Mesothelial cell of epicardium (in vitro differentiated cells): Measurements from ENCODE around the gene ZFHX2. TPM values are rescaled to one million over a fixed set of nuclear protein-coding genes. Genes with fewer than 3 reads are reported as not detected.

Experiments used
- DNase-seq, 2 experiments: peaks; one replicate each; pipeline ENCODE4 v3.0.0; 2021; ENCODE audit warnings: low spot score in 2 of 2; ENCODE audit not compliant: unreplicated experiment in 2 of 2
- H3K27ac Mint-ChIP-seq: 2 replicates; pipeline ENCODE4 v1.8.0; 2021; ENCODE audit warnings: mixed read lengths
- H3K27me3 Mint-ChIP-seq: 2 replicates; pipeline ENCODE4 v1.8.0; 2021; ENCODE audit warnings: low read depth, mixed read lengths
- H3K36me3 Mint-ChIP-seq: 2 replicates; pipeline ENCODE4 v1.8.0; 2021; ENCODE audit warnings: mixed read lengths
- H3K4me1 Mint-ChIP-seq: 2 replicates; pipeline ENCODE4 v1.8.0; 2021; ENCODE audit warnings: mixed read lengths
- H3K4me3 Mint-ChIP-seq: 2 replicates; pipeline ENCODE4 v1.8.0; 2021; ENCODE audit warnings: mild to moderate bottlenecking, moderate library complexity, mixed read lengths
- H3K9me3 Mint-ChIP-seq: 2 replicates; pipeline ENCODE4 v1.8.0; 2021; ENCODE audit warnings: mixed read lengths
- CTCF ChIP-seq: fragments of 200-600 bp; sonication (generic); IDR thresholded peaks from one replicate; pipeline ENCODE4 v1.5.0; 2021; ENCODE audit warnings: antibody characterized with exemption; ENCODE audit not compliant: unreplicated experiment
- total RNA-seq: library from RNA; stranded (reverse); gene quantifications from 3 replicates; pipeline ENCODE4 v1.2.1, GENCODE V29; 2021

The ZFHX2 gene
- total RNA-seq, 1 donor from 2014 or later = 13.7 TPM

- H3K27ac Mint-ChIP-seq = no peak overlapping the region
- no peaks in the 10 kb centered on the region for H3K27me3 Mint-ChIP-seq
- H3K4me3 Mint-ChIP-seq = no peak overlapping the region
- TF ChIP-seq CTCF = no peak
- H3K9me3 Mint-ChIP-seq = no peaks in the 10 kb centered on the region
- no peaks in the 10 kb centered on the region for H3K4me1 Mint-ChIP-seq
- DNase-seq = no peak
- H3K36me3 Mint-ChIP-seq = peaks cover 12% of the 10 kb centered on the region
Measured at GRCh38 chr14:23517650-23518326, 33.8 kb downstream of the ZFHX2 start.

DNA sequence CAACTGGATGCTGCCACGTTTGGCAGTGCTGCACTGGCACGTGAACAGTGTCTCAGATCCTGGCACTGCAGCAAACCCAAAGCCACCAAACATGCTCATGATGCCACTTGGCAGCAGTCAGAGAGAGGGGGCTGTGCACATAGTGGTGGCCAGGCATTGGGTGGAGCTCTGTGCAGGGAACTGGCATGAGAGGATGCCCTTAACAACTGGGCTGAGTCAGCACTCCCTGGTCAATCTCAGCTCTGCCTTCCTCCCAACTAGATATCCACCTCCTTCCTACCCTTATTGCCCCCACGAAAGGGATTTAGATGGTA, 37.0 kb downstream of the ZFHX2 start:
- Mint-ChIP-seq H3K27me3 (no peaks in the 10 kb centered on the region), H3K36me3 (peaks cover 12% of the 10 kb centered on the region), H3K9me3 (no peaks in the 10 kb centered on the region), H3K27ac (no peak overlapping the region), H3K4me1 (no peaks in the 10 kb centered on the region), H3K4me3 (no peak overlapping the region)
- no peak for TF ChIP-seq CTCF
- DNase-seq = no peak

- Mint-ChIP-seq H3K27me3 (no peaks in the 10 kb centered on the region), H3K9me3 (no peaks in the 10 kb centered on the region), H3K27ac (no peak overlapping the region), H3K4me1 (no peaks in the 10 kb centered on the region), H3K4me3 (no peak overlapping the region), H3K36me3 (peaks cover 12% of the 10 kb centered on the region)
- no peak for TF ChIP-seq CTCF
- DNase-seq = no peak
Measured at GRCh38 chr14:23513818-23514643, 37.5 kb downstream of the ZFHX2 start.

DNA sequence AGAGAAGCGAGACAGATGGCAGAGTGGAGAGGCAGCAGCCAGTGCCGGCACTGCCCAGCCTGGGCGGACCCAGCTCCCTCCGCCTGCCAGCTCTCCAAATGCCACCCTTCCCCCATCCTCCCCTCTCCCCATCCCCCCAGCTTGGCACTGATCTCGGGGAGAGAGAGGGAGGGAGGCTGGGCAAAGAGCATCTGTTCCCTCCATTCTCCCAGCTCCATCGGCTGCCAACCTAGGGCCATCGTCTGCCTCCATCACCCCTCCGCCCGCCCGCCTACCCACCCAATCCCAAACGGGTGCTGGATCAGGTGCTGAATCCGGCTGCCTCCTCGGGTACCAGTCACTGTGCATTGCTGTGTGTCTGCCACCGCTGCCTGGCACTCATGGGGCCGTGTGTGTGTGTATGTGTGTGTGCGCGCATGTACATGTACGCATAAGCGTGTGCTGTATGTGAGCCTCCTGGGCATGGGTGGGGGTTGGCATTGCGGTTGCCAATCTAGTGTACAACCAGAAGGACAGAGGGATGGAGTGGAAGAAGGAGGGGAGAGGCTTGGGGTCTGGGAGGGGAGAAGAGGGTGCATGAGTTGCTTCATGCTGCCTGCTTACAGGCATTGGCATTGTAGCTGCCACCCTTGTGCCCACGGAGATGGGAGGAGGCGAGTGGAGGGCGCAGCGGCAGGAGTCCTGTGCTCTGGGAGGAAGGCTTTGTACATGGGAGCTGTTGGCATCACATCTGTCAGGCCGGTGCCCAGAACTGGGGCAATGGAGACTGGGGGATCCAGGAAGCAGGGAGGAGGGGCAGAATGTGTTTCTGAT, 38.4 kb downstream of the ZFHX2 start:
- no peak overlapping the region for H3K4me3 Mint-ChIP-seq
- no peaks in the 10 kb centered on the region for H3K4me1 Mint-ChIP-seq
- peaks cover 12% of the 10 kb centered on the region for H3K36me3 Mint-ChIP-seq
- no peak for DNase-seq
- H3K27ac Mint-ChIP-seq = no peak overlapping the region
- no peaks in the 10 kb centered on the region for H3K9me3 Mint-ChIP-seq
- no peak for TF ChIP-seq CTCF
- no peaks in the 10 kb centered on the region for H3K27me3 Mint-ChIP-seq

DNA sequence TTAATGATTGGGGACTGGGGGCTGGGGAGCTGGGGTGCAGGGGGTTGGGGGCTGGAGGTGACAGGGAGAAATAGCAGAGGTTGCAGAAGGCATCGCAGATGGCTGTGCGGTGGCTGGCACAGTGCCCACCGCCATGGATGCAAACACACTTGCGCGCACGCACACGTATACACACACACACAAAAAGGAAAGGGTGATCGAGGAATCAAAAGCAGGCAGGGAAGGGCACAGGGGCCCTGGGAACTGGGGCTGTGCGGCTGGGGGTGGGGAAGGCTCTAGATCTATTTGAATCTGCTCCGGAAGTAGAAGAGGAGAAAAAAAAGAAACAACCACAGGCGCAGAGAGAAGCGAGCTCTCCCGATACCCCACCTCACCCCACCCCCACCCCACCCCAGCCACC, 39.4 kb downstream of the ZFHX2 start:
- Mint-ChIP-seq H3K4me3 (no peak overlapping the region), H3K9me3 (no peaks in the 10 kb centered on the region), H3K27me3 (no peaks in the 10 kb centered on the region), H3K4me1 (no peaks in the 10 kb centered on the region), H3K36me3 (peaks cover 12% of the 10 kb centered on the region), H3K27ac (no peak overlapping the region)
- no peak for DNase-seq
- no peak for TF ChIP-seq CTCF
